Endothelial cell of umbilical vein (primary cell): Measurements from ENCODE around the gene CLSTN2. TPM values are rescaled to one million over a fixed set of nuclear protein-coding genes. Genes with fewer than 3 reads are reported as not detected.

Experiments
- BruUV-seq: library from RNA; stranded (reverse); fragments of 400-500 nt; replicated peaks from 2 replicates; lab custom pipeline; 2021; lab: Mats Ljungman, UMichigan
- CTCF ChIA-PET: fragments of 300-600, 350-600 bp; sonication (Branson Sonifier 250); formaldehyde crosslinking; loops from one replicate; lab custom pipeline; 2021; ENCODE audit warnings: antibody characterized with exemption, inconsistent platforms; lab: Charles Lee
- POLR2A ChIA-PET: fragments of 300-600, 350-600 bp; sonication (Branson Sonifier 250); formaldehyde crosslinking; loops from one replicate; lab custom pipeline; 2021; ENCODE audit warnings: antibody characterized with exemption, inconsistent platforms; lab: Charles Lee
- DNase-seq: peaks from one replicate; pipeline ENCODE4 v3.0.0-alpha.2; 2011; ENCODE audit warnings: low read depth, low spot score
- FAIRE-seq: peaks from 2 replicates; lab custom pipeline; 2011; peaks lifted over from hg19 to GRCh38; lab: Jason Lieb, UNC
- H2AFZ ChIP-seq: 2 replicates; pipeline ENCODE4 v1.6.0; 2012; ENCODE audit warnings: low read depth, low read length, control low read depth, inconsistent platforms
- H3K27ac ChIP-seq: 2 replicates; pipeline ENCODE4 v1.5.1; 2011; ENCODE audit warnings: low read depth, mild to moderate bottlenecking, control low read depth, low read length, moderate library complexity; ENCODE audit not compliant: insufficient read depth
- H3K27me3 ChIP-seq, 2 experiments: 2 replicates each; pipeline versions ENCODE4 v1.6.0 to v1.6.1; 2011; ENCODE audit warnings: low read length in 2 of 2, mixed read lengths in 1 of 2; ENCODE audit not compliant: control insufficient read depth in 2 of 2, insufficient read depth in 2 of 2
- H3K36me3 ChIP-seq, 2 experiments: 2 replicates in 1 of 2; 3 replicates in 1 of 2; pipeline ENCODE4 v1.5.1; 2011; ENCODE audit warnings: low read length in 2 of 2, mild to moderate bottlenecking in 1 of 2, moderate library complexity in 1 of 2; ENCODE audit not compliant: control insufficient read depth in 2 of 2, insufficient read depth in 2 of 2; ENCODE audit errors: extremely low read depth in 1 of 2
- H3K4me1 ChIP-seq: 3 replicates; pipeline ENCODE4 v1.5.1; 2011; ENCODE audit warnings: mild to moderate bottlenecking, low read length; ENCODE audit not compliant: control insufficient read depth, insufficient read depth; ENCODE audit errors: extremely low read depth
- H3K4me2 ChIP-seq: 2 replicates; pipeline ENCODE4 v1.6.1; 2011; ENCODE audit warnings: low read length, control low read depth, mixed read lengths; ENCODE audit not compliant: insufficient read depth
- H3K4me3 ChIP-seq, 3 experiments: fragments of 200-600 bp in 1 of 3; sonication (generic), shearing (Covaris generic) in 1 of 3; replicated peaks in 1 of 3; 2 replicates each; pipeline ENCODE4 v1.5.1; 2011 to 2016; ENCODE audit warnings: control low read depth in 3 of 3, low read length in 3 of 3, mild to moderate bottlenecking in 2 of 3, inconsistent platforms in 1 of 3, low read depth in 1 of 3, moderate library complexity in 1 of 3; ENCODE audit not compliant: insufficient read depth in 1 of 3
- H3K79me2 ChIP-seq: 2 replicates; pipeline ENCODE4 v1.6.0; 2012; ENCODE audit warnings: low read length, inconsistent platforms; ENCODE audit not compliant: control insufficient read depth, insufficient read depth
- H3K9ac ChIP-seq: replicated peaks from 2 replicates; pipeline ENCODE3; 2011; ENCODE audit warnings: low read length, control low read depth; ENCODE audit not compliant: insufficient read depth; ENCODE audit errors: extremely low read depth
- H3K9me1 ChIP-seq: replicated peaks from 3 replicates; pipeline ENCODE4 v1.6.0; 2011; ENCODE audit warnings: mild to moderate bottlenecking, low read length; ENCODE audit not compliant: control insufficient read depth, insufficient read depth; ENCODE audit errors: extremely low read depth
- H3K9me3 ChIP-seq: replicated peaks from 2 replicates; pipeline ENCODE4 v1.5.1; 2012; ENCODE audit warnings: low read length, inconsistent platforms; ENCODE audit not compliant: control insufficient read depth, insufficient read depth
- H4K20me1 ChIP-seq: replicated peaks from 2 replicates; pipeline ENCODE3; 2011; ENCODE audit warnings: mild to moderate bottlenecking, low read length; ENCODE audit not compliant: control insufficient read depth, insufficient read depth; ENCODE audit errors: extremely low read depth
- EZH2 ChIP-seq: IDR thresholded peaks from 2 replicates; pipeline ENCODE4 v1.6.1; 2012; ENCODE audit warnings: borderline replicate concordance, low read depth, mild to moderate bottlenecking, moderate library complexity, low read length, inconsistent platforms; ENCODE audit not compliant: severe bottlenecking
- FOS ChIP-seq: IDR thresholded peaks from 2 replicates; pipeline ENCODE4 v1.6.1; 2011; ENCODE audit warnings: mild to moderate bottlenecking, low read length, moderate library complexity, borderline replicate concordance; ENCODE audit not compliant: insufficient read depth
- GATA2 ChIP-seq: IDR thresholded peaks from 2 replicates; pipeline ENCODE4 v1.7.0; 2011; ENCODE audit warnings: low read depth, mild to moderate bottlenecking, moderate library complexity, mixed read lengths, low read length; ENCODE audit not compliant: insufficient read length, insufficient read depth
- JUN ChIP-seq: IDR thresholded peaks from 2 replicates; pipeline ENCODE4 v1.6.1; 2011; ENCODE audit warnings: borderline replicate concordance, low read depth; ENCODE audit not compliant: insufficient read length, insufficient read depth
- MYC ChIP-seq: IDR thresholded peaks from one replicate; pipeline ENCODE4 v1.6.1; 2011; ENCODE audit warnings: mild to moderate bottlenecking, low read depth, low read length
- POLR2A ChIP-seq: IDR thresholded peaks from 2 replicates; pipeline ENCODE4 v1.6.1; 2012; ENCODE audit warnings: low read depth, mild to moderate bottlenecking, control low read depth, low read length
- POLR2AphosphoS5 ChIP-seq: IDR thresholded peaks from 2 replicates; pipeline ENCODE4 v1.6.1; 2012; ENCODE audit warnings: low read depth, mild to moderate bottlenecking, control low read depth, low read length, moderate library complexity; ENCODE audit not compliant: insufficient read depth
- dilution Hi-C: fragments of 300-500 bp; cut with MboI; formaldehyde crosslinking; loops from one replicate; pipeline ENCODE4 v1.15.0; 2019; ENCODE audit warnings: low sequenced_read_pairs; ENCODE audit not compliant: extremely low pct_ligation_motif_present
- intact Hi-C: fragments of 100-400 bp; cut with micrococcal nuclease; formaldehyde crosslinking; loops from one replicate; pipeline ENCODE4 v1.10.0; 2022
- polyA plus RNA-seq, 4 experiments: library from polyadenylated mRNA; depleted of rRNA in 3 of 4; stranded (reverse) in 3 of 4; unstranded in 1 of 4; fragments of >200 nt; gene quantifications; 2 replicates each; pipeline versions ENCODE4 v1.2.1 to v1.2.3, GENCODE V29; 2011 to 2012; ENCODE audit warnings: missing spikeins in 1 of 4
- total RNA-seq: library from RNA; stranded (reverse); gene quantifications from 2 replicates; pipeline ENCODE4 v1.2.3, GENCODE V29; 2021
- TF ChIP-seq, protein P1 (sequence below): IDR thresholded peaks from 2 replicates; pipeline ENCODE4 v1.6.1; 2011; ENCODE audit not compliant: insufficient read depth, insufficient read length
- TF ChIP-seq, protein P2 (sequence below), 2 donors: IDR thresholded peaks; 1 replicate in 1 of 2; 2 replicates in 1 of 2; pipeline ENCODE4 v1.5.1; 2011; ENCODE audit warnings: low read length in 2 of 2, mild to moderate bottlenecking in 2 of 2, moderate library complexity in 2 of 2, control low read depth in 1 of 2, inconsistent platforms in 1 of 2, low read depth in 1 of 2; ENCODE audit not compliant: insufficient read depth in 1 of 2; ENCODE audit errors: extremely low read depth in 1 of 2

Gene CLSTN2
- total and polyA plus RNA-seq, 2 donors (not counting 3 experiments of a cell fraction or from before 2014, with no cell fraction given) = 0.26 to 0.38 TPM

DNA sequence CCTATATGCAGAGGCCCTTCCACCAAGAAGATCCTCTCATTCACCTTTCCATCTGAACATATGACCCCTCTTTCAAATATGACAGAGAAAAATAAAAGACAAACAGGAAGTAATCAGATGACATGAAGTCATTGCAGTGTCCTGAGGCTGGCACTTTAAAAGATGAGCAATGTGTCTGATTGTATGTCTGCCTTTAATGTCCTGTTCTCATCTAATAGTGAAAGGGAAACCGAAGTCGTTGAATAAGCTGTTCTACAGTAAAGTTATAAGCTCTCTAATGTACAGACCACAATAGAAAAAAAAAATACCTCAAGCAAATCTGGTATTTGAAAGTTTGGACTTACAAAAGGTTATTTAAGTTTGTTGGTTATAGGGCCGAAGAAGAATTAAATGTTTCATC lies 243.0 kb downstream of the CLSTN2 start:
- Histone ChIP-seq H3K36me3 (no peaks in the 10 kb centered on the region), H3K4me2 (no peak overlapping the region), H3K9ac (no peak overlapping the region), H2AFZ (no peak overlapping the region), H3K4me1 (no peaks in the 10 kb centered on the region), H3K4me3 (no peak overlapping the region), H3K79me2 (no peaks in the 10 kb centered on the region), H3K9me1 (no peaks in the 10 kb centered on the region), H3K27ac (no peak overlapping the region), H3K9me3 (no peaks in the 10 kb centered on the region), H4K20me1 (no peaks in the 10 kb centered on the region), H3K27me3 (no peaks in the 10 kb centered on the region)
- DNase-seq = no peak
- FAIRE-seq = no peak
- POLR2A ChIA-PET = no interaction called here
- CTCF ChIA-PET = no interaction called here
- intact Hi-C loops (no loop called here), dilution Hi-C loops (no loop called here)
- no peak for TF ChIP-seq GATA2
- no peak for TF ChIP-seq FOS
- no peak for TF ChIP-seq POLR2A
- TF ChIP-seq POLR2AphosphoS5 = no peak
- TF ChIP-seq EZH2 = no peak
- no peak for TF ChIP-seq JUN
- BruUV-seq = no TSS peak

DNA sequence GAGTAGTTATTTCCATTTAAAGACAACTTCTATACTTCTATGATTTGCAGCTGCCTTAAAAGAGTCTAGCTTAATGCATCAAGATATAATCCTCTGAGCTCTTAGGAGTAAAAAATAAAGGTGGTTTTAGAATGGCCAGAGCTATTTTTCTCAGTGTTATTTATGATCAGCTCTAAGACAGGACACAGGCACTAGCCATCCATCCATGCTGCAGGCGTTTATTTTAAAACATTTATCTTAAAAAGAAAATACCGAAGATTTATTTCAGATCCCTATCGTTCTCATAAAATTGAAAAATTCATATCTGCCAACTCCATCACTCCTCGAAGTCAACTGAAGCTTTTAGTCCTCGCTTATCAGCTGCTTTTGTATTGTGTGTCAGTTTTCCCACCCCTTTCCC lies 243.5 kb downstream of the CLSTN2 start:
- H3K36me3 ChIP-seq = no peaks in the 10 kb centered on the region
- no peak overlapping the region for H3K4me2 ChIP-seq
- dilution Hi-C loops (no loop called here), intact Hi-C loops (no loop called here)
- no peak for FAIRE-seq
- no peak overlapping the region for H3K9ac ChIP-seq
- H3K27ac ChIP-seq = no peak overlapping the region
- no peak overlapping the region for H2AFZ ChIP-seq
- ChIA-PET POLR2A (no interaction called here), CTCF (no interaction called here)
- H3K79me2 ChIP-seq = no peaks in the 10 kb centered on the region
- H3K9me3 ChIP-seq = no peaks in the 10 kb centered on the region
- no TSS peak for BruUV-seq
- TF ChIP-seq POLR2AphosphoS5 (no peak), JUN (no peak), FOS (no peak), EZH2 (no peak), GATA2 (no peak), POLR2A (no peak), MYC (no peak)
- TF ChIP-seq, protein P1, sequence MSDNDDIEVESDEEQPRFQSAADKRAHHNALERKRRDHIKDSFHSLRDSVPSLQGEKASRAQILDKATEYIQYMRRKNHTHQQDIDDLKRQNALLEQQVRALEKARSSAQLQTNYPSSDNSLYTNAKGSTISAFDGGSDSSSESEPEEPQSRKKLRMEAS = no peak
- TF ChIP-seq, protein P2, sequence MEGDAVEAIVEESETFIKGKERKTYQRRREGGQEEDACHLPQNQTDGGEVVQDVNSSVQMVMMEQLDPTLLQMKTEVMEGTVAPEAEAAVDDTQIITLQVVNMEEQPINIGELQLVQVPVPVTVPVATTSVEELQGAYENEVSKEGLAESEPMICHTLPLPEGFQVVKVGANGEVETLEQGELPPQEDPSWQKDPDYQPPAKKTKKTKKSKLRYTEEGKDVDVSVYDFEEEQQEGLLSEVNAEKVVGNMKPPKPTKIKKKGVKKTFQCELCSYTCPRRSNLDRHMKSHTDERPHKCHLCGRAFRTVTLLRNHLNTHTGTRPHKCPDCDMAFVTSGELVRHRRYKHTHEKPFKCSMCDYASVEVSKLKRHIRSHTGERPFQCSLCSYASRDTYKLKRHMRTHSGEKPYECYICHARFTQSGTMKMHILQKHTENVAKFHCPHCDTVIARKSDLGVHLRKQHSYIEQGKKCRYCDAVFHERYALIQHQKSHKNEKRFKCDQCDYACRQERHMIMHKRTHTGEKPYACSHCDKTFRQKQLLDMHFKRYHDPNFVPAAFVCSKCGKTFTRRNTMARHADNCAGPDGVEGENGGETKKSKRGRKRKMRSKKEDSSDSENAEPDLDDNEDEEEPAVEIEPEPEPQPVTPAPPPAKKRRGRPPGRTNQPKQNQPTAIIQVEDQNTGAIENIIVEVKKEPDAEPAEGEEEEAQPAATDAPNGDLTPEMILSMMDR (IDR thresholded peaks at IDR 0.05; ENCODE audit: extremely low read depth in 1 of 2, insufficient read depth in 1 of 2, low read depth in 1 of 2, low read length in 2 of 2) = no peak
- H3K4me3 ChIP-seq = no peak overlapping the region
- no peaks in the 10 kb centered on the region for H4K20me1 ChIP-seq
- no peak for DNase-seq
- H3K4me1 ChIP-seq = no peaks in the 10 kb centered on the region
- H3K27me3 ChIP-seq = no peaks in the 10 kb centered on the region
- H3K9me1 ChIP-seq = no peaks in the 10 kb centered on the region
